Measurements from ENCODE around the gene KIF6.

The KIF6 gene

DNA sequence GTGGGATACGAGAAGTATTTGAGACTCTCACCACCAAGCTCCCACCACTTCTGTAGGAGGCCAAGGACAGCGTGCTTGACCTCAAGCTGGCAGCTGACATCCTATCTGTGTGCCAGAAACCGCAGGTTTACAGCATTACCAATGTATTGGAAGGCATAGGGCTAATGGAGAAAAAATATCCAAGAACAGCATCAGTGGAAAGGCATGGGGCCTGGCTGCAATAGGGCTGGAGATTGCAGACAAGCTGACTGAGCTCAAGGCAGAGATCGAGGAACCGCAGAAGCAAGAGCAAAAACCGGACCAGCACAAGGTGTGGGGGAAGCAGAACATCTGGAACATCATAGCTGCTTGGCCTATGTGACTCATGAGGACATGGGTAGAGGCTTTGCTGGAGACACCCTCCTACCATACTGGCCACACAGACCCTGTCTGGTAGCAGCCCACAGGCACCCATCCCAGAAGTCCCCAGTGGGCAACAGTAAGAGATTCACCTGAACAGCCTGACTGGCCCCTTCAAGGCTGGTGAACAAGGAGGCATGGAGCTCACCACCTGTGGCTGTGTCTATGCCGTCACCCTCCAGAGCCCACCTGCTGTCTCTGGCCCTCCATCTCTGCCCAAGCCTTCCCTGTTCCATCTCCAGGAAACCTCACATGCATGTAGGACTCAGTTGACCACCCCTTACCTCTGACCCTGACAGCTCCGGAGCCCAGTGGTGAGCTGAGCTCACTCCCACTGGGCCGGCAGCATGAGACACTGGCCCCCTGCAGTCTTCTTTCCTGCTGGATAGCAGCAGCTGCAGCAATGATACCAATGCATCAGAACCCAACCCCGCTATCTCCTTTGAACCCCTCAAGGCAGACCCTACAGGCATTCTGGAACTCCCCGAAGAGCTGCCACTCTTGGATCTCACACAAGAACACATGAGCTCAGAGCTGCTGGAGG is 171.1 kb downstream of the KIF6 start:
- no peak overlapping the region for H3K4me3 ChIP-seq (ENCODE audit: low read depth, low read length)
- TF ChIP-seq, protein P1, sequence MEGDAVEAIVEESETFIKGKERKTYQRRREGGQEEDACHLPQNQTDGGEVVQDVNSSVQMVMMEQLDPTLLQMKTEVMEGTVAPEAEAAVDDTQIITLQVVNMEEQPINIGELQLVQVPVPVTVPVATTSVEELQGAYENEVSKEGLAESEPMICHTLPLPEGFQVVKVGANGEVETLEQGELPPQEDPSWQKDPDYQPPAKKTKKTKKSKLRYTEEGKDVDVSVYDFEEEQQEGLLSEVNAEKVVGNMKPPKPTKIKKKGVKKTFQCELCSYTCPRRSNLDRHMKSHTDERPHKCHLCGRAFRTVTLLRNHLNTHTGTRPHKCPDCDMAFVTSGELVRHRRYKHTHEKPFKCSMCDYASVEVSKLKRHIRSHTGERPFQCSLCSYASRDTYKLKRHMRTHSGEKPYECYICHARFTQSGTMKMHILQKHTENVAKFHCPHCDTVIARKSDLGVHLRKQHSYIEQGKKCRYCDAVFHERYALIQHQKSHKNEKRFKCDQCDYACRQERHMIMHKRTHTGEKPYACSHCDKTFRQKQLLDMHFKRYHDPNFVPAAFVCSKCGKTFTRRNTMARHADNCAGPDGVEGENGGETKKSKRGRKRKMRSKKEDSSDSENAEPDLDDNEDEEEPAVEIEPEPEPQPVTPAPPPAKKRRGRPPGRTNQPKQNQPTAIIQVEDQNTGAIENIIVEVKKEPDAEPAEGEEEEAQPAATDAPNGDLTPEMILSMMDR (IDR thresholded peaks at IDR 0.05; ENCODE audit: low read depth, low read length): no peak

DNA sequence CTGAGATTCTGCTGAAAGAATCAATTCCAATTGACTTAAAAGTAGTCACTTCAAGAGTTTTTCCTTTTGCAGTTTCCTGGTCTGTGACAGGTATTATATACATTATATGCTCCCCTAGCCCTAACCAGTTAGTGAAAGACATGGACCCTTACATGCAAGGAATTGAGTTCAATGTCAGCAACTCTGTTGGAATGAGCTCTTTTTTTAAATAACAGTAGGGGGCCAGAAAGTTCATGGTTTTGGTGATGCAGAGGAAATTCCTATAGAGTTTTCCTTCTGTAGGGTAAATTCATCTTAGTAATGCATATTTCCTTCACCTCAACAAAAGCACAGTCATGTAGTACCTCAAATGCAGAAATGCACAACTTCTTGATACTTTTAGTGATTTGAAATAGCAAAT is 172.2 kb downstream of the KIF6 start:
- no peak overlapping the region for H3K4me3 ChIP-seq (ENCODE audit: low read depth, low read length)
- TF ChIP-seq, protein P1 (IDR thresholded peaks at IDR 0.05; ENCODE audit: low read depth, low read length): no peak

DNA sequence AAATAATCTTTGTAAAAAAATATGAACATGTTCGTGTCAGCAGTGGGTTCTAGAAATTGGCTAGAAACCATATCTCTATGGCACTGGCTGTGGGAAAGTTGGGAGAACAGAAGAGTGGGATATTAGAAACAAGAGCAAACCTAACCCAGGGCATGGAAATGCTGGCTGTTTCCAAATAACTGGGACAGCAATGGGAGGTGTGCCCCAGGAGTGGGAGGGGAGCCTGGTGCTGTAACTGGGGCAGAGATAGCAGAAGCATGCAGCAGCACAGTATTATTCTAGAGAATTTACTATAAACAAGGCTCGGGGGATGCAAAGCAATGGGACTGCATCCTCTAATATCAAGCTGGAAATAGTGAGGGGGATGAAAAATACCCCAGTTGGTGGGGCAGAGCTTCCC is 175.0 kb downstream of the KIF6 start:
- no peak overlapping the region for H3K4me3 ChIP-seq (ENCODE audit: low read depth, low read length)
- TF ChIP-seq, protein P1 (IDR thresholded peaks at IDR 0.05; ENCODE audit: low read depth, low read length): no peak

DNA sequence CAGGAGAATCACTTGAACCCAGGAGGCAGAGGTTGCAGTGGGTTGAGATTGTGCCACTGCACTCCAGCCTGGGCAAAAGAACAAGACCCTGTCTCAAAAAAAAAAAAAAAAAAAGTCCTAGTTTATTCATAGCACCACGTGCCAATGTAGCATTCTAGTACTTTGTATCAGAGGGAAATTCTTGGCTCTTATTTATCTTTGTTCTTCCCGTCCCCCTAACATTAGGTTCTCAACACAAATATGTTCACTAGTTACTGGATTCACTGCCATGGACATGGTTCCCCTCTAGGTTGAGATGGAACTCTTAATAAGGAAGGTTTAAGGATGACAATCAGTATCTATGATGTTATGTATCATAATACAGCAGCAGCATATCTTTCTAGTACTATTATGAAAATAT is 178.5 kb downstream of the KIF6 start:
- H3K4me3 ChIP-seq (ENCODE audit: low read depth, low read length): no peak overlapping the region
- TF ChIP-seq, protein P1 (IDR thresholded peaks at IDR 0.05; ENCODE audit: low read depth, low read length): no peak

DNA sequence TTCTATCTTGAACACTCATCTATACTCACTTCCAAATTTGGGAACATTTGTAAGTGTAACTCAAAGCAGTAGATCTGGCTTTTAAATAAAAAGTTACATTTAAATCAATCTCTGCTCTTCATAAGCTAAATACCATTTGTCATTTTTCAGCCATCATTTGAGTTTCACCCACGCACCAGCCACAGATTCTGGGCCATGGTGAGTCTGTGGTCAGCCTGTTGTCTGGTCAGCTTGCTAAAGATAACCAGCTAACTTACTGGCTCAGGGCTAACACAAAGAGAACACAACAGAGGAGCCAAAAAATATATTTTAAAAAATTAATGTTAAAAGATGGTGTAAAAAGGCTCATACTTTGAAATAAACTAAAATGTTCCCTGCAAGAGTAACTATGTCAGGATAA is 181.3 kb downstream of the KIF6 start:
- H3K4me3 ChIP-seq (ENCODE audit: low read depth, low read length): no peak overlapping the region
- TF ChIP-seq, protein P1 (IDR thresholded peaks at IDR 0.05; ENCODE audit: low read depth, low read length): no peak

DNA sequence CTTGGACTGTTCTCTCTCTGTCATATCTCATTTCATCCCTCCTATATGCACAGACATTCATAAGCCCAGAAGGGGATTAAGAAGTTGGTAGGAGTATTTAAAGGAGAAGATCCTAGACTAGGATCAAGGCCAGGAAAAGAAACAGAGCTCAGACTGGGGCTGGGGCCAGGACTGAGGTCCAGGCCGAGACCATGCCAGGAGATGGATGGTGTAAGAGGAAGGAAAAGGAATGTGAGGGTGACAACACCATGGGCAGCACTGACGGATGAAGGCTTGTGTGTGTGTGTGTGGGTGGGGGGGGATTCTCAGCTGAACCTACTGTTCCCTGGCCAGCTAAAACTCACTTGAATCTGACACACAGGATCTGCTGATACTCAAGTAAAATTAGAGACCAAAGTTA is 182.1 kb downstream of the KIF6 start:
- TF ChIP-seq, protein P1 (IDR thresholded peaks at IDR 0.05; ENCODE audit: low read depth, low read length): no peak
- no peak overlapping the region for H3K4me3 ChIP-seq (ENCODE audit: low read depth, low read length)

DNA sequence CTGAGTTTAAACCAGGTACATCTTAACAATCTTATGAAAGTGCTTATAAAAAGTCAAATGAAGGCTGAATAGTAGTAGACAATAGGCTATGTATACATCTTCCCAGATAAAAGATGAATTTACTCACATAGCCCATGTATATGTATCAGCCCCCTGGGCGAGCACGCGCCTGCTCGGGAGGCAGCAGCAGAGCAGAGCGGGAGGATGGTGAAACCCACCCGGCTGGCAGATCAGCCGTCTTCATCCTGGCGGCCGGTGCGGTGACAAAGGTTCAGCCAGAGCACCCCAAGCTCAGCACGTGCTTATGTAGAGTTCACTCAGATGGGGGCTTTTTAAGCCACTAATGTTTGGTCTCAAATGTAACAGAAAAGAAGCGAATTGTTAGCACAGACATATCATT is 184.8 kb downstream of the KIF6 start:
- TF ChIP-seq, protein P1 (IDR thresholded peaks at IDR 0.05; ENCODE audit: low read depth, low read length): no peak
- no peak overlapping the region for H3K4me3 ChIP-seq (ENCODE audit: low read depth, low read length)

Data from WI38 (cell line).